Mesenchymal stem cell (in vitro differentiated cells and primary cell): ENCODE measurements around the gene ASXL1.
A peak's percentile ranks its signal among the peaks of the same experiment; 100 is the strongest.
"Not testable (repeated sequence)": the region's sequence is repeated elsewhere in the genome, so short reads cannot be mapped to it uniquely, and the experiment has no call there.

Source experiments
- DNase-seq: peaks from one replicate; pipeline ENCODE4 v3.0.0-alpha.2; 2013
- H2AFZ ChIP-seq: one replicate; pipeline ENCODE4 v1.6.1; 2013; ENCODE audit warnings: low read depth, mild to moderate bottlenecking, control low read depth, inconsistent platforms, low read length, moderate library complexity
- H2AK5ac ChIP-seq: 2 replicates; pipeline ENCODE4 v1.6.1; 2013; ENCODE audit warnings: low read length, moderate library complexity, mild to moderate bottlenecking, inconsistent platforms; ENCODE audit not compliant: severe bottlenecking
- H2BK120ac ChIP-seq: one replicate; pipeline ENCODE4 v1.6.1; 2013; ENCODE audit warnings: low read depth, mild to moderate bottlenecking, inconsistent platforms, low read length, moderate library complexity
- H2BK12ac ChIP-seq, 2 experiments: one replicate each; pipeline ENCODE4 v1.6.1; 2013; ENCODE audit warnings: inconsistent platforms in 2 of 2, low read length in 2 of 2, mild to moderate bottlenecking in 2 of 2, moderate library complexity in 2 of 2, control low read depth in 1 of 2
- H2BK15ac ChIP-seq: one replicate; pipeline ENCODE4 v1.6.1; 2013; ENCODE audit warnings: mild to moderate bottlenecking, low read depth, inconsistent platforms; ENCODE audit not compliant: poor library complexity, severe bottlenecking
- H2BK5ac ChIP-seq: 2 replicates; pipeline ENCODE4 v1.6.1; 2013; ENCODE audit warnings: low read depth, mild to moderate bottlenecking, low read length, control low read depth, inconsistent platforms; ENCODE audit not compliant: poor library complexity, severe bottlenecking
- H3K14ac ChIP-seq, 2 experiments: one replicate each; pipeline ENCODE4 v1.6.1; 2013; ENCODE audit warnings: inconsistent platforms in 2 of 2, low read length in 2 of 2, control low read depth in 1 of 2, mild to moderate bottlenecking in 1 of 2, moderate library complexity in 1 of 2
- H3K18ac ChIP-seq, 2 experiments: one replicate each; pipeline ENCODE4 v1.6.1; 2013; ENCODE audit warnings: inconsistent platforms in 2 of 2, low read length in 2 of 2, control low read depth in 1 of 2, low read depth in 1 of 2, mild to moderate bottlenecking in 1 of 2
- H3K23ac ChIP-seq, 2 experiments: one replicate each; pipeline ENCODE4 v1.6.1; 2013; ENCODE audit warnings: inconsistent platforms in 2 of 2, low read length in 2 of 2, mild to moderate bottlenecking in 2 of 2, moderate library complexity in 2 of 2, control low read depth in 1 of 2
- H3K27ac ChIP-seq: 2 replicates; pipeline ENCODE4 v1.5.1; 2013; ENCODE audit warnings: mild to moderate bottlenecking, moderate library complexity, low read length, control low read depth, inconsistent platforms; ENCODE audit not compliant: poor library complexity, severe bottlenecking
- H3K27me3 ChIP-seq, 2 experiments: 2 replicates each; pipeline versions ENCODE4 v1.6.1 to v1.7.0; 2013; ENCODE audit warnings: low read length in 2 of 2, mild to moderate bottlenecking in 2 of 2, moderate library complexity in 2 of 2, control low read depth in 1 of 2, inconsistent platforms in 1 of 2; ENCODE audit not compliant: control insufficient read depth in 1 of 2, insufficient read depth in 1 of 2
- H3K36me3 ChIP-seq, 2 experiments: 2 replicates each; pipeline versions ENCODE4 v1.6.1 to v1.7.0; 2013; ENCODE audit warnings: low read length in 2 of 2, control low read depth in 1 of 2, inconsistent platforms in 1 of 2, low read depth in 1 of 2, mild to moderate bottlenecking in 1 of 2; ENCODE audit not compliant: insufficient read depth in 2 of 2, control insufficient read depth in 1 of 2
- H3K4ac ChIP-seq, 2 experiments: one replicate each; pipeline ENCODE4 v1.6.1; 2013; ENCODE audit warnings: inconsistent platforms in 2 of 2, low read length in 2 of 2, mild to moderate bottlenecking in 2 of 2, moderate library complexity in 2 of 2, control low read depth in 1 of 2, low read depth in 1 of 2
- H3K4me1 ChIP-seq: 2 replicates; pipeline ENCODE4 v1.6.1; 2013; ENCODE audit warnings: low read depth, low read length, control low read depth; ENCODE audit not compliant: control insufficient read depth, insufficient read depth
- H3K4me2 ChIP-seq: 2 replicates; pipeline ENCODE4 v1.6.1; 2013; ENCODE audit warnings: low read length, mild to moderate bottlenecking, inconsistent platforms; ENCODE audit not compliant: poor library complexity, severe bottlenecking
- H3K4me3 ChIP-seq, 2 experiments: 2 replicates each; pipeline versions ENCODE4 v1.5.1 to v1.7.0; 2013; ENCODE audit warnings: low read length in 2 of 2, mild to moderate bottlenecking in 2 of 2, control low read depth in 1 of 2, low read depth in 1 of 2; ENCODE audit not compliant: insufficient read depth in 1 of 2
- H3K79me1 ChIP-seq: replicated peaks from 2 replicates; pipeline ENCODE4 v1.6.1; 2013; ENCODE audit warnings: mild to moderate bottlenecking, control low read depth, low read length, inconsistent platforms; ENCODE audit not compliant: poor library complexity, severe bottlenecking
- H3K9ac ChIP-seq: 2 replicates; pipeline ENCODE4 v1.7.0; 2013; ENCODE audit warnings: mild to moderate bottlenecking, low read length, moderate library complexity
- H3K9me3 ChIP-seq: 2 replicates; pipeline ENCODE4 v1.7.0; 2013; ENCODE audit warnings: mild to moderate bottlenecking, low read length; ENCODE audit not compliant: control insufficient read depth
- H4K8ac ChIP-seq: one replicate; pipeline ENCODE4 v1.6.1; 2013; ENCODE audit warnings: inconsistent platforms, mild to moderate bottlenecking, low read length, moderate library complexity
- H4K91ac ChIP-seq: one replicate; pipeline ENCODE4 v1.6.1; 2013; ENCODE audit warnings: mild to moderate bottlenecking, low read length, inconsistent platforms
- WGBS: methylation state at CpG from one replicate; pipeline ENCODE4 v1.1.7; 2013; ENCODE audit warnings: mixed read lengths; 5-methylcytosine and 5-hydroxymethylcytosine counted together

The ASXL1 gene

DNA sequence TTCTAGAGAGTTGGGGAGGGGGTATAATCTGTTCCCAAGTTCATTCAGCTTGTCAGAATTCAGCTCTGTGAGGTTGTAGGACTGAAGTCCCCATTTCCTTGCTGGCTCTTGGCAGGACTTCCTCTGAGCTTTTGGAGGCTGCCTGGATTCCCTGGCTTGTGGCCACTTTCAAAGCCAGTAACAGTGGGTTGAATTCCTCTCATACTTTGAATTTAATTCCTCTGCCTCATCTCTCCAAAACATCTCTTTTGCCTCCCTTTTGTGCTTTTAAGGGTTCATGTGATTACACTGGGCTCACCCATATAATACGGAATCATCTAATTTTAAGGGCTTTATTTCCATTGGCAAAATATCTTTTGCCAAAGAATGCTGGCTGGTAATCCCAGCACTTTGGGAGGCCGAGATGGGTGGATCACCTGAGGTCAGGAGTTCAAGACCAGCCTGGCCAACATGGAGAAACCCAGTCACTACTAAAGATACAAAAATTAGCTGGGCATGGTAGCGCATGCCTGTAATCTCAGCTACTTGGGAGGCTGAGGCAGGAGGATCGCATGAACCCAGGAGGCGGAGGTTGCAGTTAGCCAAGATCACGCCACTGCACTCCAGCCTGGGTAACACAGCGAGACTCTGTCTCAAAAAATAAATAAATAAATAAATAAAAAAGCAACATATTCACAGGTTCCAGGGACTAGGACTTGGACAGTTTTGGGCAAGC is 2.1 kb upstream of the ASXL1 start:
- H2BK120ac ChIP-seq, H2BK5ac ChIP-seq, H3K4me1 ChIP-seq, H4K8ac ChIP-seq, H3K4me2 ChIP-seq, H3K14ac ChIP-seq, H2BK12ac ChIP-seq, H3K4me3 ChIP-seq, H4K91ac ChIP-seq, H3K79me1 ChIP-seq, H2BK15ac ChIP-seq, H3K36me3 ChIP-seq, H2AFZ ChIP-seq, H3K23ac ChIP-seq, H3K4ac ChIP-seq, H3K18ac ChIP-seq, H3K27me3 ChIP-seq, H3K9me3 ChIP-seq: not testable (repeated sequence)
- Histone ChIP-seq H2AK5ac (peak overlapping the region; percentile 56), H3K9ac (peak overlapping the region; percentile 97), H3K27ac (peak overlapping the region; percentile 97)
- 68% methylated on average over 6 of the region's 7 CpGs for WGBS
- DNase-seq: peak; percentile 35

DNA sequence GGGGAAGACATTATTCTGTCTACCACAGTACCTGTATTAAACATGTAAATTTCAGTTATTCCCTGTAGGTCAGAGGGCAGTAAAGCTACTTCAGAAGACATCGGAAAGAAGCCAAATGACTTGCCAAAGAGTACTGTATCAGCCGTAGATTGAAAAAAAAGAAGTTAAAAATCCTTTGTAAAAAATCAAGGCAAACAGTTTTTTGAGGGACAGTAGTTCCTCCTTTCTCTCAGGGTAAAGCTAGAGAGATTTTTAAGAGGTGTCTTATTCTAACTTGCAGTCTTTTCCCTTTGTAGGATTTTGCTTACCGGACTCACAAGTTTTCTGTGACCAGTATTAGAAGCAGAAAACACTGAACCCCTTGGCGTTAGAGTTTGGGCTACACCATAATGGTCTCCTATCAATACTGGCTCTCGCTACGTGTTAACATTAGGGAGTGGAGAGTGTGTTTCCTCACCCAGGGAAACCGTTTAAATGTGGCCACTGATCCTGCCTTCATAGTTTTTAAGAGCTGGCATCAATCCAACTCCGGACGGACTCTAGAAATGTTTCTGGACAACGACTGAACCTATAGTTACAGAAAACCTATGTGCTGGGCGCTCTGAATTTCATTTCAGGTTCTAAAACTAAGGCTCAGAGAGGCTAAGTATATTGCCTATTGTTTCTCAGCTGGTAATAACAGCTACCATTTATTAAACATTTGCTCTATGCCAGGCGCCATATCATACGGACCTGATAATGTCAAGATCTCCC is 1.3 kb upstream of the ASXL1 start:
- Histone ChIP-seq H3K27ac (peak overlapping the region; percentile 97), H3K4me3 (peak overlapping the region in 1 of 2 experiments; percentile 94), H2BK5ac (no peak overlapping the region), H4K91ac (peak overlapping the region; percentile 1), H2BK12ac (peak overlapping the region in 1 of 2 experiments; percentile 6), H3K14ac (no peak overlapping the region), H2AFZ (no peak overlapping the region), H3K23ac (no peak overlapping the region), H2AK5ac (peak overlapping the region; percentile 56), H3K36me3 (peaks cover 0 to 3% of the 10 kb centered on the region in 2 experiments), H3K9ac (peak overlapping the region; percentile 97), H3K4me1 (peaks cover 5% of the 10 kb centered on the region), H2BK15ac (no peak overlapping the region), H3K79me1 (no peaks in the 10 kb centered on the region), H3K4me2 (peak overlapping the region; percentile 74), H3K18ac (no peak overlapping the region), H3K27me3 (no peaks in the 10 kb centered on the region), H4K8ac (no peak overlapping the region), H2BK120ac (no peak overlapping the region), H3K4ac (no peak overlapping the region), H3K9me3 (no peaks in the 10 kb centered on the region)
- WGBS: 85% methylated on average over 11 of the region's 13 CpGs
- DNase-seq: no peak

GRCh38 chr20:32357375-32357868 is 709 bp upstream of the ASXL1 start:
- Histone ChIP-seq H2AK5ac (peak overlapping the region; percentile 6), H2BK15ac (peak overlapping the region; percentile 91), H3K23ac (peak overlapping the region in 1 of 2 experiments; percentile 71), H3K9me3 (no peaks in the 10 kb centered on the region), H3K27ac (peak overlapping the region; percentile 97), H3K4ac (peak overlapping the region; percentile 42 to 82), H2BK120ac (peak overlapping the region; percentile 8), H4K91ac (peak overlapping the region; percentile 70), H3K4me3 (peak overlapping the region; percentile 62 to 94), H3K18ac (peak overlapping the region; percentile 79 to 95), H3K4me2 (peak overlapping the region; percentile 74), H4K8ac (peak overlapping the region; percentile 82), H2BK5ac (no peak overlapping the region), H3K9ac (peak overlapping the region; percentile 97), H2AFZ (peak overlapping the region; percentile 74), H3K4me1 (peaks cover 5% of the 10 kb centered on the region), H3K36me3 (peaks cover 0 to 3% of the 10 kb centered on the region in 2 experiments), H2BK12ac (peak overlapping the region; percentile 6 to 34), H3K14ac (no peak overlapping the region), H3K27me3 (no peaks in the 10 kb centered on the region), H3K79me1 (no peaks in the 10 kb centered on the region)
- 4% methylated on average over 11 of the region's 11 CpGs for WGBS
- DNase-seq: no peak

- Histone ChIP-seq H2BK12ac (no peak overlapping the region), H3K9me3 (no peaks in the 10 kb centered on the region), H3K18ac (peak overlapping the region; percentile 99 to 100), H3K4me2 (no peak overlapping the region), H3K27ac (no peak overlapping the region), H3K4me1 (peaks cover 6% of the 10 kb centered on the region), H2BK120ac (peak overlapping the region; percentile 100), H2AFZ (no peak overlapping the region), H2BK5ac (peak overlapping the region; percentile 100), H2BK15ac (peak overlapping the region; percentile 96), H3K9ac (peak overlapping the region; percentile 97), H4K91ac (peak overlapping the region; percentile 100), H3K14ac (peak overlapping the region in 1 of 2 experiments; percentile 70), H3K79me1 (no peaks in the 10 kb centered on the region), H3K27me3 (no peaks in the 10 kb centered on the region), H4K8ac (peak overlapping the region; percentile 95), H3K4ac (peak overlapping the region in 1 of 2 experiments; percentile 99), H3K36me3 (peaks cover 0 to 3% of the 10 kb centered on the region in 2 experiments), H3K23ac (no peak overlapping the region), H2AK5ac (no peak overlapping the region), H3K4me3 (peak overlapping the region in 1 of 2 experiments; percentile 98)
- DNase-seq: no peak
- WGBS: 1% methylated on average over 10 of the region's 35 CpGs
These were observed 426 bp downstream of the ASXL1 start for GRCh38 chr20:32358632-32358882.
